Lung (tissue), 12 donors: ENCODE measurements around the gene NAV2. TPM values are rescaled to one million over a fixed set of nuclear protein-coding genes. Genes with fewer than 3 reads are reported as not detected.

ENCODE experiments used
- ATAC-seq: fragments of 200-7000 bp; cut with Tn5 transposase; one replicate; pipeline ENCODE4 v1.9.1; 2020; ENCODE audit warnings: moderate number of reproducible peaks; ENCODE audit not compliant: insufficient read depth, low FRiP score
- DNase-seq, 3 donors: peaks; one replicate each; pipeline ENCODE4 v3.0.0-alpha.2; 2013 to 2017
- H3K27ac ChIP-seq, 2 donors: one replicate each; pipeline ENCODE4 v1.5.1; 2013; ENCODE audit warnings: mild to moderate bottlenecking in 2 of 2, moderate library complexity in 2 of 2, control low read depth in 1 of 2, inconsistent platforms in 1 of 2, low read depth in 1 of 2, low read length in 1 of 2
- H3K27me3 ChIP-seq, 3 donors: one replicate each; pipeline ENCODE4 v1.5.1; 2013; ENCODE audit warnings: low read length in 2 of 3; ENCODE audit not compliant: control insufficient read depth in 3 of 3, insufficient read depth in 3 of 3
- H3K36me3 ChIP-seq, 4 donors: one replicate each; pipeline ENCODE4 v1.5.1; 2013; ENCODE audit warnings: low read length in 4 of 4, mild to moderate bottlenecking in 1 of 4, moderate library complexity in 1 of 4; ENCODE audit not compliant: control insufficient read depth in 4 of 4, insufficient read depth in 4 of 4
- H3K4me1 ChIP-seq, 5 donors: one replicate each; pipeline ENCODE4 v1.5.1; 2013; ENCODE audit warnings: low read length in 5 of 5, mild to moderate bottlenecking in 2 of 5, moderate library complexity in 1 of 5; ENCODE audit not compliant: control insufficient read depth in 5 of 5, insufficient read depth in 5 of 5
- H3K4me3 ChIP-seq: one replicate; pipeline ENCODE4 v1.5.1; 2013; ENCODE audit warnings: mild to moderate bottlenecking, control low read depth, moderate library complexity
- H3K9ac ChIP-seq, 2 donors: one replicate each; pipeline ENCODE4 v1.5.1; 2013; ENCODE audit warnings: low read length in 2 of 2, control low read depth in 1 of 2; ENCODE audit not compliant: insufficient read depth in 1 of 2
- H3K9me3 ChIP-seq, 4 donors: one replicate each; pipeline ENCODE4 v1.5.1; 2013; ENCODE audit warnings: low read length in 3 of 4, mild to moderate bottlenecking in 1 of 4, moderate library complexity in 1 of 4; ENCODE audit not compliant: control insufficient read depth in 4 of 4, insufficient read depth in 3 of 4
- WGBS, 2 donors: extraction: QIAGEN DNeasy Blood & Tissue Kit; methylation state at CpG; one replicate each; pipeline ENCODE4 v1.1.7; 2013; 5-methylcytosine and 5-hydroxymethylcytosine counted together
- polyA plus RNA-seq, 2 donors: library from polyadenylated mRNA; stranded (reverse); fragments of 200-250 nt; gene quantifications; one replicate each; pipeline ENCODE4 v1.2.1, GENCODE V29; 2013
- total RNA-seq, 2 donors: library from RNA; depleted of rRNA in 1 of 2; stranded (reverse); fragments of >200 nt in 1 of 2; gene quantifications; one replicate each; pipeline ENCODE4 v1.2.1, GENCODE V29; 2014 to 2021
- TF ChIP-seq, protein P1 (sequence below): IDR thresholded peaks from 2 replicates; pipeline ENCODE4 v1.5.1; 2012; ENCODE audit warnings: mild to moderate bottlenecking; ENCODE audit errors: control extremely low read depth, extremely low read depth
- donor health status: control.
- donor health status: control.
- donor health status: Bipolar disorder and iron deficiency.
- donor health status: healthy.
- donor health status: DM: yes; HTN: yes; CAD: no.

Gene NAV2
- total and polyA plus RNA-seq, 4 donors, result 6.8 to 47.9 (median 20.2) TPM

DNA sequence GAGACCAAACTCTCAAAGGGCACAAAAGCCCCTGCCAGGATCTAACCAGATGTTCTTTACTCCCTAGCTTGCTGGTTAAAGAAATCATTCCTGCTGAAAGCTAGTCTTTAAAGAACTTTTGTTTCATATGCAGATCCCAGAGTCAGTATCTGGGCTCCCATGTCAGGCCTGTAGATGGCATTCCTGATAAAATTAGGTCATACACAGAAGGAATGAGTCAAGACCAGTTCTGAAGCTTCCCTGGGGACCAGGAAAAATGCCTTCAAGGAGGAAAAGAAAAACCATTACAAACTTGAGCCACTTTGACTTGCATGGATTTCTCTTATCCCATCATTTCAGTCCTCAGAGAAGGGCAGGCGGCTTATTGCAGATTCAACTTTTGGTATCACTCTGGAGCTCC lies 441.7 kb downstream of the NAV2 start:
- H3K4me1 ChIP-seq, result peaks cover 0 to 7% (median 0%) of the 10 kb centered on the region in 5 donors
- 89 to 90% methylated on average over 1 of the region's 1 CpG for WGBS, 2 donors
- no peak overlapping the region for H3K27ac ChIP-seq
- H3K9me3 ChIP-seq, result peaks cover 0 to 6% (median 0%) of the 10 kb centered on the region in 4 donors
- no peak for DNase-seq
- peaks cover 9 to 80% (median 56%) of the 10 kb centered on the region in 3 donors for H3K27me3 ChIP-seq
- H3K36me3 ChIP-seq, result no peaks in the 10 kb centered on the region
- TF ChIP-seq, protein P1, sequence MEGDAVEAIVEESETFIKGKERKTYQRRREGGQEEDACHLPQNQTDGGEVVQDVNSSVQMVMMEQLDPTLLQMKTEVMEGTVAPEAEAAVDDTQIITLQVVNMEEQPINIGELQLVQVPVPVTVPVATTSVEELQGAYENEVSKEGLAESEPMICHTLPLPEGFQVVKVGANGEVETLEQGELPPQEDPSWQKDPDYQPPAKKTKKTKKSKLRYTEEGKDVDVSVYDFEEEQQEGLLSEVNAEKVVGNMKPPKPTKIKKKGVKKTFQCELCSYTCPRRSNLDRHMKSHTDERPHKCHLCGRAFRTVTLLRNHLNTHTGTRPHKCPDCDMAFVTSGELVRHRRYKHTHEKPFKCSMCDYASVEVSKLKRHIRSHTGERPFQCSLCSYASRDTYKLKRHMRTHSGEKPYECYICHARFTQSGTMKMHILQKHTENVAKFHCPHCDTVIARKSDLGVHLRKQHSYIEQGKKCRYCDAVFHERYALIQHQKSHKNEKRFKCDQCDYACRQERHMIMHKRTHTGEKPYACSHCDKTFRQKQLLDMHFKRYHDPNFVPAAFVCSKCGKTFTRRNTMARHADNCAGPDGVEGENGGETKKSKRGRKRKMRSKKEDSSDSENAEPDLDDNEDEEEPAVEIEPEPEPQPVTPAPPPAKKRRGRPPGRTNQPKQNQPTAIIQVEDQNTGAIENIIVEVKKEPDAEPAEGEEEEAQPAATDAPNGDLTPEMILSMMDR, result no peak
- no peak overlapping the region for H3K9ac ChIP-seq
- H3K4me3 ChIP-seq, result no peak overlapping the region
- ATAC-seq, result no peak

DNA sequence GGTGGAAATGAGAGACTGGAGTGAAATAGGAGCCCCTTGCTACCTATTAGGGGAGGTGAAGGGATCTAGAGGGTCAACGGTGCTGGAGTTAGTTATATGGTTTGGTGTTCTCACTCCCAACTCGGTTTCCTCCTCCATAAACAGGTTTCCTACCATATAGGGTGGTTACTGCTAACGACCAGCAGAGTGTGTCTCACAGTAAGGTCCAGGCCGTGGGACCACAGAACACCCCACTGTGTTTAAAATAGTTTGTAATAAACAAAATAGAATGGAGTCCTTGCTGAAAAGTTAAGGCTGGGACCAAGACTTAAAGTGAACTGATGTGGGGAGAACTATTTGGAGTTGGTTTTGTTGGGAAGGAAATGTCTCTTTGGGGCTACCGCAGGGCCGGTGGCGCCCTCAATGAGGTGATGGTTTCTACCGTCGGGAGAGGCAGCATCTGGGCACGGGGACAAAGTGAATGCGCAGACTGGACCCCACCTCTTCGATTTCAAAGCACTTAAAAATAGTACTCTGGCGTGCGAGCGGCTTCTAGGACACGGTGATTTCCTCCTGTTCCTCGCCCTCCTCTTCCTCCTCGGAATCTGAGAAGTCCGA lies 443.1 kb downstream of the NAV2 start:
- no peaks in the 10 kb centered on the region for H3K36me3 ChIP-seq
- no peak overlapping the region for H3K9ac ChIP-seq
- peaks cover 18 to 81% (median 64%) of the 10 kb centered on the region in 3 donors for H3K27me3 ChIP-seq
- TF ChIP-seq, protein P1, result no peak
- DNase-seq, result no peak
- 4 to 6% methylated on average over 19 of the region's 19 CpGs for WGBS, 2 donors
- H3K4me1 ChIP-seq, result peaks cover 0 to 7% (median 0%) of the 10 kb centered on the region in 5 donors
- H3K9me3 ChIP-seq, result peaks cover 0 to 11% (median 0%) of the 10 kb centered on the region in 4 donors
- no peak overlapping the region for H3K27ac ChIP-seq
- no peak overlapping the region for H3K4me3 ChIP-seq
- ATAC-seq, result no peak

- DNase-seq, result no peak
- WGBS, 2 donors, result 4% methylated on average over 45 to 51 of the region's 51 CpGs
- no peak overlapping the region for H3K27ac ChIP-seq
- no peak for ATAC-seq
- peaks cover 21 to 83% (median 70%) of the 10 kb centered on the region in 3 donors for H3K27me3 ChIP-seq
- H3K9me3 ChIP-seq, result peaks cover 0 to 11% (median 0%) of the 10 kb centered on the region in 4 donors
- H3K4me3 ChIP-seq, result no peak overlapping the region
- H3K36me3 ChIP-seq, result no peaks in the 10 kb centered on the region
- H3K9ac ChIP-seq, result no peak overlapping the region
- H3K4me1 ChIP-seq, result peaks cover 0 to 7% (median 3%) of the 10 kb centered on the region in 5 donors
- TF ChIP-seq, protein P1, result no peak
Measured at GRCh38 chr11:20156280-20156875, 443.7 kb downstream of the NAV2 start.
